Gastrocnemius medialis (tissue), 4 donors: ENCODE results near the gene GNAO1.

Experiments
- CTCF ChIP-seq, 5 experiments: fragments of 450-650 bp in 3 of 5; fragments of 200-600 bp in 2 of 5; sonication (generic) in 2 of 5; IDR thresholded peaks in 4 of 5; conservative IDR thresholded peaks in 1 of 5; 1 replicate in 4 of 5; 2 replicates in 1 of 5; pipeline ENCODE4 v1.5.1; 2016 to 2019; ENCODE audit warnings: antibody characterized with exemption in 5 of 5, mild to moderate bottlenecking in 3 of 5, moderate library complexity in 3 of 5
- POLR2A ChIP-seq, 2 donors: fragments of 450-650 bp; IDR thresholded peaks; one replicate each; pipeline ENCODE4 v1.6.1; 2017; ENCODE audit warnings: antibody characterized with exemption in 2 of 2, mild to moderate bottlenecking in 2 of 2, moderate library complexity in 2 of 2

DNA sequence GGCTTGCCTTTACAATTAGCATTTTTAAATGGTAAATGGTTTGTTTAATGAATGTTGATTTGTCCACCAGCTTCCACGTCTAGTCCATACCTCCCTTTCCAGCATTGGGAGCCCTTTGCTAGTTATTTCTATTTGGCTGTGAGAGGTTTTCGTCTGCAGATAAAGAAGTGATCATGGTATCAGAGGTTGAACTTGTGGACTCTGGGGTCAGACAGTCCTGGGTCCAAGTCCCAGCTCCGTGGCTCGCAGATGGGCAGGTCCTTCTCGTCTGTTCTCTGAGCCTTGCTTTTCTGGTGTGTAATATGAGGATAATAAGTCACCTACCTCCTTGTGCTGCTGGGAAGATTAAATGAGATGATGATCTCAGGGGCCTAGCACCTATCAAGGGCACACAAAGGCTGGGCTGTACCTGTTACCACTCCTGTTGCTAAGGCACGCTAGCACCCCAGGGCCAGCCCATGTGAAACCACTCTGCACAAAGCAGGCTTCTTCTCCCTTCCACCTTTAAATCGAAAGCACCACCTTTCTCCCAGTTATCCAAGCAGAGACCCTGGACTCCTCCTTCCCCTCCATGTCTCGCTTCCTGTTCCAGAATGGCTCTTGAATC, 103.9 kb downstream of the GNAO1 start:
- TF ChIP-seq CTCF (IDR thresholded peaks at IDR 0.05 in 4 of 5, conservative IDR thresholded peaks at IDR 0.05 in 1 of 5): no peak
- no peak for TF ChIP-seq POLR2A (IDR thresholded peaks at IDR 0.05)
